Jurkat, Clone E6-1 (cell line): Measurements from ENCODE around the gene NUDT4B. TPM values are rescaled to one million over a fixed set of nuclear protein-coding genes. Genes with fewer than 3 reads are reported as not detected.
"Not testable (repeated sequence)": the region's sequence is repeated elsewhere in the genome, so short reads cannot be mapped to it uniquely, and the experiment has no call there.

Source experiments
- DNase-seq: peaks from one replicate; pipeline ENCODE4 v3.0.0-alpha.2; 2011; ENCODE audit warnings: low read depth, low spot score
- H3K4me3 ChIP-seq: 2 replicates; pipeline ENCODE4 v1.5.1; 2011; ENCODE audit warnings: mild to moderate bottlenecking, low read length, control low read depth, moderate library complexity
- polyA plus RNA-seq: library from polyadenylated mRNA; unstranded; fragments of >200 nt; gene quantifications from one replicate; pipeline ENCODE4 v1.2.1, GENCODE V29; 2012; ENCODE audit warnings: missing spikeins; ENCODE audit not compliant: insufficient read length, insufficient read depth

NUDT4B gene
- polyA plus RNA-seq = not detected

DNA sequence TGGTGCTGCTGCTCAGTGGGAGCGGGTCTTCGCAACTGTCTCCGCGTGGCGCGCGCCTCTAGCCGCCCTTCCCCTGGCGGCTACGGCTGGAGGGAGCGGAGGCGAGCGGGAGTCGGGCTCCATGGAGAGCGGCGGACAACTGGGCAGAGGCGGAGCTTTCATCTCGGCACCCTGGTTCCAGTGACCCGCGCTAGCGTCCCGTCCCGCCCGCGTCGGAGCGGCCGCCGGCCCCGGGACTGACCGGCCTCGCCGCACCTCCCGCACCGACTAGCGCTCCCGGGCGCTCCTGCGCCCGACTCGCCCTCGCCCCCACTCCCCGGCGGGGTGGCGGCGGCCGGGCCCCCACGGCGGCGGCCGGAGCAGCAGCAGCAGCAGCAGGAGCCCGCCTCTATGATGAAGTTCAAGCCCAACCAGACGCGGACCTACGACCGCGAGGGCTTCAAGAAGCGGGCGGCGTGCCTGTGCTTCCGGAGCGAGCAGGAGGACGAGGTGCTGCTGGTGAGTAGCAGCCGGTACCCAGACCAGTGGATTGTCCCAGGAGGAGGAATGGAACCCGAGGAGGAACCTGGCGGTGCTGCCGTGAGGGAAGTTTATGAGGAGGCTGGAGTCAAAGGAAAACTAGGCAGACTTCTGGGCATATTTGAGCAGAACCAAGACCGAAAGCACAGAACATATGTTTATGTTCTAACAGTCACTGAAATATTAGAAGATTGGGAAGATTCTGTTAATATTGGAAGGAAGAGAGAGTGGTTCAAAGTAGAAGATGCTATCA is at the start of gene NUDT4B:
Gene NUDT4B (plus strand): TSS at position 212 of the 772 bp plus-strand sequence. CDS start 179 bp downstream, at position 391.
- H3K4me3 ChIP-seq, DNase-seq: not testable (repeated sequence)

GRCh38 chr1:148699357-148699756 is 49.2 kb upstream of the NUDT4B start:
- DNase-seq, H3K4me3 ChIP-seq: not testable (repeated sequence)

GRCh38 chr1:148702242-148702641 is 46.3 kb upstream of the NUDT4B start:
- not testable (repeated sequence) for H3K4me3 ChIP-seq

GRCh38 chr1:148703973-148704591 is 44.5 kb upstream of the NUDT4B start:
- not testable (repeated sequence) for DNase-seq, H3K4me3 ChIP-seq

More at GRCh38 chr1:148702242-148702641, 46.3 kb upstream of the NUDT4B start:
- not testable (repeated sequence) for DNase-seq

GRCh38 chr1:148705316-148705948 is 43.1 kb upstream of the NUDT4B start:
- not testable (repeated sequence) for DNase-seq, H3K4me3 ChIP-seq

DNA sequence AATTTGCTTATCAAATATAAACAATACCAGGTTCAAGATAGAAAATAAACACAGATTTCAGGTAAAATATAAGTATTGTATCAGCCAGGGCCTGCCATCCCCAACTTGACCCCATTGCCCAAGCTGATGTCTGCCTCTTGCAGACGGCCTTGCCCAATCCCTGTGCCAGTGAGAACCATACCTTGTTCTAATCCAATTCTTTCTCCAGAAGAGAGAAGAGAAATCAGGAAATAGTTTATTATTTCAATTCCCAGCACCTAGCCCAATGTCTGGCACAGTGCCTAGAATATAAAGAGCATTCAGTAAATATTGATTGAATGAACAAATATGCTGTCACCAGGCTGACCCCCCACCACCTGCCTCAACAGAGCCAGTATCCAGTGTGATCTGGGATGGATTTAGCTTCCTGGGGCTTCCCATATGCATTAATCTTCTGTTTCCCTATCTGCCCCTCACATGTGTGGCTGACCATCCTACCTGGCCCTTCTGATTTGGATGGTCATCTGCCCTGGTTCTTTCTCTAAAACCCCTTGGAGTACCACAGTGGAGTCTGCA is 39.7 kb upstream of the NUDT4B start:
- H3K4me3 ChIP-seq, DNase-seq: not testable (repeated sequence)

- not testable (repeated sequence) for DNase-seq, H3K4me3 ChIP-seq
Measured at GRCh38 chr1:148710772-148711523, 37.6 kb upstream of the NUDT4B start.

GRCh38 chr1:148712353-148712752 is 36.2 kb upstream of the NUDT4B start:
- H3K4me3 ChIP-seq, DNase-seq: not testable (repeated sequence)

- not testable (repeated sequence) for DNase-seq, H3K4me3 ChIP-seq
Measured at GRCh38 chr1:148715518-148715917, 33.1 kb upstream of the NUDT4B start.

GRCh38 chr1:148716966-148717520 is 31.5 kb upstream of the NUDT4B start:
- DNase-seq, H3K4me3 ChIP-seq: not testable (repeated sequence)

- not testable (repeated sequence) for H3K4me3 ChIP-seq, DNase-seq
Measured at GRCh38 chr1:148720918-148721317, 27.7 kb upstream of the NUDT4B start.

GRCh38 chr1:148722758-148723157 is 25.8 kb upstream of the NUDT4B start:
- not testable (repeated sequence) for H3K4me3 ChIP-seq, DNase-seq

DNA sequence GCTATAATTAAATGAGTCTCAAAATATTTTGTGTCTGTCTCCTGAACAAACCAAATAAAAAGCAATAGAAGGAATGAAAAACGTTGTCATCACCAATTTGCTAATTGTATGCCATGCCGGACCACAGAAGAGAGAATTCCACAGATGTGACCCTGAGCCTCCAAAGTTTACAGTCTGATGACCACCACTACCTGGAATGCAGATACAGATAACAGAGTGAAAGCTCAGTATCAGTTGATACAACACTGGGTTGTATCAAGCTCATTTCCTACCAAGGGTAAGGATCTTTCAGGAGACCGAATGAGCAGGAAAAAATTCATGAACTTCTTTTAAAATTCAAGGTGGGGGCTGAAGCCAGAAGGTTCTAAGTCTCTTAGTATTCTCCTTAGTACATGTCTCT is 25.1 kb upstream of the NUDT4B start:
- DNase-seq, H3K4me3 ChIP-seq: not testable (repeated sequence)

DNA sequence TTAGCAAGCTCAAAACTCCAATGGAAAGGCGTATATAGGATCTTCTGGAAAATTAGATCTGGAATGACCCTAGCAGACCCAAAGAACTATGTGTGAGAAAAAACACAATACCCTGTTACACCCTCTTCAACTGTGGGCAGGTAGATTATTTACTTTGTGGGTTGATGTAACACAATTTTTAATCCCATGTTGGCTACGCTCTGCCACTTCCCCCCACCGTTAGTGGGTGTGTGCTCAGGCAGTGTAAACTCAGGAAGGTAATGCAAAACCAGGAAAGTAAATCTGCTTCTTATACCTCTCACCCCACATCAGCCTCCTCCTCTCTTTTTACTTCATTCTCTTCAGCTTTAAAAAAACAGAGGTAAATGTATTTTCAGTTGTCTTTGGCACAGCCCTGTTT is 23.7 kb upstream of the NUDT4B start:
- not testable (repeated sequence) for H3K4me3 ChIP-seq, DNase-seq

- not testable (repeated sequence) for H3K4me3 ChIP-seq, DNase-seq
Measured at GRCh38 chr1:148727862-148728261, 20.7 kb upstream of the NUDT4B start.

GRCh38 chr1:148729128-148729527 is 19.4 kb upstream of the NUDT4B start:
- H3K4me3 ChIP-seq, DNase-seq: not testable (repeated sequence)

GRCh38 chr1:148729541-148729940 is 19.0 kb upstream of the NUDT4B start:
- DNase-seq, H3K4me3 ChIP-seq: not testable (repeated sequence)

DNA sequence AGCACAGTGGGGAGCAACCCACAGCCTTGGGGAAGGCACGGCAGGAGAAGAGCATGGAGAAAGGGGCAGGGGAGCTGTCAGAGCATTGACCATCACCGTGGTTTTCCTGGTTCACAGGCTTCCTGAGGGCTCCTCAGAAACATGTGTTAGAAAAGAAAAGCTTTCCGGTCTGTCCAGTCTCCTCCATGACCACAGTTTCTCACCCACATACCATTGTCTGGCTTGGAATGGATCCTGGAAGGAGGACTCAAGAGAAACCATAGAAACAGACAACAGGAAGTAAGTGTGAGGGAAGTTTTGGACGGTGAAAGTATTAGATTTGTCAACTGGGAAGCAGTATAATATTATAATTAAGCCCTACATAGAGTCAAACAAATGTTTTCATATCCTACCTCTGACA is 16.3 kb upstream of the NUDT4B start:
- DNase-seq, H3K4me3 ChIP-seq: not testable (repeated sequence)
